Neural progenitor cell (in vitro differentiated cells): Measurements from ENCODE around the gene DDX39B.

ENCODE experiments used
- EZH2 ChIP-seq: fragments of 200-600 bp; sonication (generic); IDR thresholded peaks from 2 replicates; pipeline ENCODE4 v1.6.1; 2017; ENCODE audit warnings: antibody characterized with exemption, mild to moderate bottlenecking, moderate library complexity
- EZH2phosphoT487 ChIP-seq: fragments of 200-600 bp; sonication (generic); IDR thresholded peaks from 2 replicates; pipeline ENCODE4 v1.6.1; 2017; ENCODE audit warnings: antibody characterized with exemption
- TF ChIP-seq, protein P1 (sequence below): fragments of 200-600 bp; sonication (generic); IDR thresholded peaks from 2 replicates; pipeline ENCODE4 v1.5.1; 2017; ENCODE audit warnings: antibody characterized with exemption, mild to moderate bottlenecking

DNA sequence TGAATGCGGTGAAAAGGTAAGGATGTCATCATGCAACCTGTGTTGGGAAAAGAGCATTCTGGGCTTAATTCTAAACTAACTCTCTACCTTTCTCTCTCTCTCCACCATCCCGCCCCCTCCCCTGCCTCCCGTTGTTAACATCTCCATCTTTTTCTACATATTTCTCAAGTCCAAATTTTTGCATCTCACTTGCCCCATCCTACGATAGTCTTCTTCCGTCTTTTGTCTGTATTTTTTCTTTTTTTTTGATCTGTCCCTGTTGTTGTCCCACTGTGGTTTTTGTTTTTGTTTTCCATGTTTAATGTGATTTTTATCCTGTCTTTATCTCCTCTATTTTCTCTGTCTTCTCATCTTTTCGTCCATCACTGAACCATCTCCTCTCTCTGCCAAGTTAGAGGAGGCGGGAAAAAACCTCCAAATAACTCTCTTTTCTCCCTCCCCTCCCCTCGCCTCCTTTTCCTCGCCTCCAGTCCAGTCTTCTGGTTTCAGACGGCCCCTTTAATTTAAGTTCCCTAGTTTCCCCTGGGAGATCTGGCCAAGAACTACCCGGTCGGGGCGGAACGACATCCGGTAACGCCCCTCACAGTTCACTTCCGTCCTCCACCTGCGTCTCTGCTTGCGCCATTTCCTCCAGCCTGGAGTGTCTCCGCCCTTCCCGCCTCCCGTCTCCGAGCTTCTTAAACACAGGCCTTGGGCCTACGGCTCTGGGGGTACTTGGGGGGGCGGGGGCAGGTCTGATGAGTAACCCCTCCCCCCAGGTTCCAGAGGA, 5.3 kb upstream of the DDX39B start, which contains the start of gene NFKBIL1:
- TF ChIP-seq, protein P1, sequence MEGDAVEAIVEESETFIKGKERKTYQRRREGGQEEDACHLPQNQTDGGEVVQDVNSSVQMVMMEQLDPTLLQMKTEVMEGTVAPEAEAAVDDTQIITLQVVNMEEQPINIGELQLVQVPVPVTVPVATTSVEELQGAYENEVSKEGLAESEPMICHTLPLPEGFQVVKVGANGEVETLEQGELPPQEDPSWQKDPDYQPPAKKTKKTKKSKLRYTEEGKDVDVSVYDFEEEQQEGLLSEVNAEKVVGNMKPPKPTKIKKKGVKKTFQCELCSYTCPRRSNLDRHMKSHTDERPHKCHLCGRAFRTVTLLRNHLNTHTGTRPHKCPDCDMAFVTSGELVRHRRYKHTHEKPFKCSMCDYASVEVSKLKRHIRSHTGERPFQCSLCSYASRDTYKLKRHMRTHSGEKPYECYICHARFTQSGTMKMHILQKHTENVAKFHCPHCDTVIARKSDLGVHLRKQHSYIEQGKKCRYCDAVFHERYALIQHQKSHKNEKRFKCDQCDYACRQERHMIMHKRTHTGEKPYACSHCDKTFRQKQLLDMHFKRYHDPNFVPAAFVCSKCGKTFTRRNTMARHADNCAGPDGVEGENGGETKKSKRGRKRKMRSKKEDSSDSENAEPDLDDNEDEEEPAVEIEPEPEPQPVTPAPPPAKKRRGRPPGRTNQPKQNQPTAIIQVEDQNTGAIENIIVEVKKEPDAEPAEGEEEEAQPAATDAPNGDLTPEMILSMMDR: no peak
- TF ChIP-seq EZH2: no peak
- no peak for TF ChIP-seq EZH2phosphoT487
